NCI-H226 (cell line): Measurements from ENCODE around the gene TPO.
"Not testable (repeated sequence)": the region's sequence is repeated elsewhere in the genome, so short reads cannot be mapped to it uniquely, and the experiment has no call there.

ENCODE experiments used
- DNase-seq: peaks from one replicate; pipeline ENCODE4 v3.0.0-alpha.2; 2015

The TPO gene

DNA sequence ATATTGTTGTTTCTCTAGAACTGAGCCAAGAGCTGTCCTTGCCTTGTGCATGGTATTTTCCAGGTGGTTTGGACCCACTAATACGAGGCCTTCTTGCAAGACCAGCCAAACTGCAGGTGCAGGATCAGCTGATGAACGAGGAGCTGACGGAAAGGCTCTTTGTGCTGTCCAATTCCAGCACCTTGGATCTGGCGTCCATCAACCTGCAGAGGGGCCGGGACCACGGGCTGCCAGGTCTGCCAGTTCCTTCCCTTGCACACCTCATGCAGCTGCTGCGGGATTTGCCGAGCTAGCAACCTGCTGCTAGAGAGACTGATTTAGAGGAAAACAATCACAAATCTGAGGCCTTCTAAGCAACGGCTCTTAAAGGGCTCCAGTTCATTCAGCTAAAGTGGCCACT is 74.5 kb downstream of the TPO start:
- DNase-seq: no peak

GRCh38 chr2:1488181-1488671 is 75.0 kb downstream of the TPO start:
- DNase-seq: no peak

DNA sequence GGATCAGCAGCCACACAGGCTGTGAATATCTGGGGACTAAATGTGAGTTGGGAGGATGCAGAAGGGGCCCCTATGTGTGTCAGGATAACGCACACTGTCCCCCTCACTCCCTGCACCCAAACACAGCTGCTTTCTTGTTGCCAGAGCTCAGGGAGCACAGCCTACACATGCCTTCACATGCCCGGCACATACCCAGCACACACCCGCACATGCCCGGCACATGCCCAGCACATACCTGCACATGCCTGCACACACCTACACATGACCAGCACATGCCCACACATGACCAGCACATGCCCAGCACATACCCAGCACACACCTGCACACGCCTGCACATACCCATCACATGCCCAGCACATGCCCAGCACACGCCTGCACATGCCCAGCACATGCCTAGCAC is 75.6 kb downstream of the TPO start:
- DNase-seq: no peak

DNA sequence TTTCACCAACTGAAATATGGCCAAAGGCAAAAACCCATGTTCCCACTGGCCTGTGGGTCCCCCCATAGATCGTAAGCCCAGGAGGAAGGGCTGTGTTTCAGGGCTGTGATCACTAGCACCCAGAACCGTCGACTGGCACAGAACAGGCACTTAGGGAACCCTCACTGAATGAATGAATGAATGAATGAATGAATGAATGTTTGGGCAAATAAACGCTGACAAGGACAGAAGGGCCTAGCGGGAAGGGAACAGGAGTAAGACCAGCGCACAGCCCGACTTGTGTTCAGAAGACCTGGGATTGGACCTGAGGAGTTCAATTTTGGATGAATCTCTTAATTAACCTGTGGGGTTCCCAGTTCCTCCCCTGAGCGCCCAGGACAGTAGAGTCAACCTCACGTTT is 76.2 kb downstream of the TPO start:
- DNase-seq: no peak

- DNase-seq: not testable (repeated sequence)
Measured at GRCh38 chr2:1490381-1490780, 77.1 kb downstream of the TPO start.

GRCh38 chr2:1491751-1492150 is 78.5 kb downstream of the TPO start:
- no peak for DNase-seq

DNA sequence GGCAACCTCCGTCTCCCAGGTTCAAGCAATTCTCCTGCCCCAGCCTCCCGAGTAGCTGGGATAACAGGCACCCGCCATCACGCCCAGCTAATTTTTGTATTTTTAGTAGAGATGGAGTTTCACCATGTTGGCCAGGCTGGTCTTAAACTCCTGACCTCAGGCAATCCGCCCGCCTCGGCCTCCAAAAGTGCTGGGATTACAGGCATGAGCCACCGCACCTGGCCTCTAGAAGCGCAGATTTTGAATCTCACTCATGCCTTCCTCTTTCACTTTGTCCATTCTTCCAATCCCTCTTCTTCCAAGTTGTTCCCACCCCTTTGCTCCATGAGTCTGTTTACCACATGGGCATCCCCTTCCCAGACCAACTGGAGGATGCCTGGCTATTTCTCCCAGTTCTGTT is 79.0 kb downstream of the TPO start:
- not testable (repeated sequence) for DNase-seq

DNA sequence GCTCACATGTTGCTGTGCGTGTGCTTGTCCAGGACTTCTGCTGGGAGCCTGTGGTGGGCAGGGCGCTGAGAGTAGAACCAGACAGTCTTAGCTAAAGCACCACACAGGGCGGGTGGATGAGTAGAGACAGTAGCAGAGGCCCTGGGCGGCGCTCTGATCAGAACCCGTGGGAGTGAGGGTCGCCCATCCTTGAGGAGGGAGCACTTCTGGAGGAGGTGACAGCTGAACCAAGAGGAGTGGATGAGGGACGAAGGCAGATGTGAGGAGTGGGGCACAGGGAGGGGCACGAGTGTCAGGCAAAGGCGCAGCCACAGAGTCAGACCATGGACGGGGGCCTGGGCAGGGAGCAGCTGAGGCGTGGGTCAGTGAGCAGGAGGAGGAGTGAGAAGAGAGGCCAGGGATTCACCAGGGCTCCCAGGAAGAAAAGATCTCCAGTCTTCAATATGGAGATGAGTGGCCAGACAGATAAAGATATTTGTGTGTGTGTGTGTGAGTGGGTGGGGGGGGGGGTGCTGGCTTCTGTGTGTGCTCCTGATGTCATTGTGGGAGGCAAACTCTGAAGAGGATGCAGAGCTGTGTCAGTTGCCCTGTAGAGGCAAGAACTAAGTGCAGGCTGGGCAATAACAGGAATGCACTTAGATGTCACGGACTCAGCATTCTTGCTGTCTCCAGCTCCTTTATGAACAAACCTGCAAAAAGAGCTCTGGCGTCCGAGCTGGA is 79.6 kb downstream of the TPO start:
- DNase-seq: no peak

GRCh38 chr2:1493431-1494126 is 80.3 kb downstream of the TPO start:
- no peak for DNase-seq

DNA sequence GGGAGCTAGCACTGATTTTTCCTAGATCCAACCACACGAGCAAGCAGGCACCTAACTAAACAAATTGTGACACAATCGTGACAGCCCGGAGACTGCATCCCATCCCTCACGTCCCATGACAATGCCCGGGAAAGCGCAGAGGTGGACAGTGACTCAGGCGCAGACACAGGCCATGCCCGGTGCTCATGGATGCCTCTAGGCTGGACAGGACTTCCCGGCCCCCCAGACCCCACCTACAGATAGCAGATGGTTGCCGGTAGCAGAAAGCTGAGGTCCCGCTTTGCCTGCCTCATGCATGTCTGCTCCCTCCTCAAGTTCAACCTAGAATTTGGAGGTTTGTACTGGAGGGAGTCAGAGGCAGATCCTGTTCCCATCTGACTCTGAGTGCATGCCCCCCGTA is 81.0 kb downstream of the TPO start:
- DNase-seq: no peak

- DNase-seq: no peak
Measured at GRCh38 chr2:1494906-1495305, 81.6 kb downstream of the TPO start.

DNA sequence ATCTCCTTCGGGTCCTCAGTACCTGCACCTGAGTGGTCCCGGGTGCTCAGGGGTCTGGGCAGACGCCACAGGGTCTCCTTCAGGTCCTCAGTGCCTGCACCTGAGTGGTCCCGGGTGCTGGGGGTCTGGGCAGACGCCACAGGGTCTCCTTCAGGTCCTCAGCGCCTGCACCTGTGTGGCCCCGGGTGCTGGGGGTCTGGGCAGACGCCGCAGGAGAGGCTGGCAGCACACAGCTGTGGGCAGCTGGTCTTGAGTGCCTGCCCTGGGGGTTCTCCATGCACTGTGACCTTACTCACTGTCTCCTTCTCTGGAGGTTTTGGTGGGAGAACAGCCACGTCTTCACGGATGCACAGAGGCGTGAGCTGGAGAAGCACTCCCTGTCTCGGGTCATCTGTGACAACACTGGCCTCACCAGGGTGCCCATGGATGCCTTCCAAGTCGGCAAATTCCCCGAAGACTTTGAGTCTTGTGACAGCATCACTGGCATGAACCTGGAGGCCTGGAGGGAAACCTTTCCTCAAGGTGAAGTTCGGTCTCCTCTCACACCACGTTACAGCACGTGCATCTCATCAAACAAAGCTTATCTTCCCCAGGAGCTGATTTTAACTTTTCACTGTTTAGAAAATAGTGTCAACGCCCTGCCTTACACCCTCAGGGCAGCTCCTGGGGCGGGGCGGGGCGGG is 82.6 kb downstream of the TPO start:
- no peak for DNase-seq

GRCh38 chr2:1496359-1496821 is 83.1 kb downstream of the TPO start:
- DNase-seq: no peak

DNA sequence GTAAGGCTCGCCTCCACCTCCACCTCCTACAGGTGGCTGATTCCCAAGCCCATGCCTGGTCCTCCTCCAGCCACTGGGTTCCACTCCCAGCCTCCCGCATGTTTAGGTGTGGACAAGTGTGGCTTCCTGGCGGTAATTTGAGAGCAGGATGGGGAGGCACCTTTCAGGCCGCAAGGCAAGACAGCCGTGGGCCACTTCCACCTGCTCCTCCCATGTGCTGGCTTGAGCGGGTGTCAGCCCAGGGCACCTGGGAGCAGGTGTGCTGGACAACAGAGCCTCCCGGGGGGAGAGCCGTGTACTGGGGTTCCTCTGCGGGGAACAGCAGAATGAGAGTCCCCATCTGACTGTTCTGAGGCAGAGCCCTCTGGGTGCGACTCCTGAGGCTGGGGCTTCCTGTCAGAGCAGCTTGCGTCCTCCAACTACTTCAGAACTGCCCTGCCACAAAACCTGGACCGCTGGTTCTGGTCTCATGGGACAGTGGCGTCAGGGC is 83.9 kb downstream of the TPO start:
- no peak for DNase-seq

GRCh38 chr2:1498176-1498575 is 84.9 kb downstream of the TPO start:
- DNase-seq: no peak

DNA sequence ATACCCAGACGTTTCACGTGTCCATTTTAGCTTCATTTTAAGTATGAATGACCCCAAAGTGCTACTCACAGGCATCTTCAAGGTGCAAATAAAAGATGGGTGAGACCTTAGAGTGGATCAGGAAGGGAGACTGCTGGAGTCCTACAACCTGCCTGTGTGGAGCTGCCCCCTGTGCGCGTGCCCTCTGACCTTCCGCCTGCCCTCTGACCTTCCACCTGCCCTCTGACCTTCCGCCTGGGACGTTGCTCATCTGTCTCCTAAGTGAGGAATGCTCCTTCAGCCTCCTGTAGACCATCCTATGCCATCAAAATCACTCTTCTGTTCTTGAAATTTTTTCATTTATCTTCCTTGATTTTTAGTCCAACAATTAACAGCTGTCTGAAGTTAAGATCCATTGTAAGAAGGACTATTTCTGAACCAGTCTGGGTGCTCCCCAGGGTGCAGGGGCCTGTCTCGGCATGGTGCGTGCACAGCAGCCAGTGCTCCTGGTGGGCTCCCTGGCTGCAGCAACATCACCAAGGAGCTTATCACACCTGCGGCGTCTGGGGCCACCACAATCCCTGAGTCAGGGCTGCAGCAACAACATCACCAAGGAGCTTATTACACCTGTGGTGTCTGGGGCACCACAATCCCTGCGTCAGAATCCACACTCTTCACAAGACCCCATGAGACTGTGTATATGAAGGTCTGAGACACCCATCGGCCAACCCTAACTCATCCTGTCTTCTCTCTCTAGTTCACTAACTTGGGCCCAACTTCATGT is 86.0 kb downstream of the TPO start:
- DNase-seq: no peak

DNA sequence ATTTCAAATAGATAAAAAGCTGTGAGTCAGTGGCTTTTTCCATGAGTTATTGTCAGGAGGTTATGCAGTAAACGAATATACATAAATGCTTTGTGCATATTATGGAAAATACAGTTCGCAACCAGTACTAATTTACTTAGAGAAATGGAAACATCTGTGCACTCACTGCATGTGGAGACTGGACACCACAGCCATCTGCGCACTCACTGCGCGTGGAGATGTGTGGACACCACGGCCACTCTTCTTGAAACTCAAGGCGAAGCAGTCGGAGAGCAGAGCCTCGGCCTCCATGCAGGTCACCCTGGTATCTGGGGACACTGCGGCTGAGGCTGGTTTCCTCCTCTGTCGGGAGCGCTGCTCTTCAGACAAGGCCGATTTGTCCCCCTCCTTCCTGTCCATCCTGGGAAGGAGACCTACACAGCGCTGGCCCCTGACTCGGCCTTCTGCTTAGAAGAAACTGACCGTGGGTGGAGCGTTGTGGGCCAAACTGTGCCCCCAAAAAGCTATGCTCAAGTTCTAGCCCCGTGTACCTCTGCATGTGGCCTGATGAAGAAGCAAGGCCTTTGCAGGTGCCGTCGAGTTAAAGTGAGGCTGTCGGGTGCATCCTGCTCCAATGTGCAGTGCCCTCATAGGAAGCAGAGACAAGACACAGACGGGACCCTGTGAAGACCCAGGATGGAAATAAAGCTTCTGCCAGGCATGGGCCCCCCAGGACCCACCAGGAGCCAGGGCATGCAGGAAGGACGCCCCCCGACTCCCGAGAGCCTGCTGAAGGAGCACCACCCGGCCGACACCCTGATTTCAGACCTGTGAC is 88.0 kb downstream of the TPO start:
- DNase-seq: no peak

GRCh38 chr2:1501991-1502390 is 88.7 kb downstream of the TPO start:
- no peak for DNase-seq

DNA sequence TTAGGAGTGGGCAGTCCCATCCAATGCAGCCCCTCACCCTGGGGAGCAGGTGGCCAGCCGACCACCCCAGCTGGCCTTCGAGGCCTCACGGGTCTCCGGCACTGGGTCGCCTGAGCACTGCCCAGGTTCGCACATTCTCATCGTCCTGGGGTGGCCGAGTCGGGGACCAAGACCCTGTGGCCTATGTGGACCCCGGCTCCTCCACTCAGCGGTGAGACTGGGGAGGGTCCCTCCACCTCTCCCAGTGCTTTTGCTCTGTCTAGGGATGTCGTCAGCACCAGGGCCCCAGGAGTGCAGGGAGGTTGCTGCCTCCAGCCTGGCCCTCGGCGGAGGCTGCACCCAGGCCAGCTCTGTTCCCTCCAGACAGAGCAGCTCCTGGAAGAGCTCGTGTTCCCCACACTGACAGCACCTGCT is 89.6 kb downstream of the TPO start:
- DNase-seq: no peak

DNA sequence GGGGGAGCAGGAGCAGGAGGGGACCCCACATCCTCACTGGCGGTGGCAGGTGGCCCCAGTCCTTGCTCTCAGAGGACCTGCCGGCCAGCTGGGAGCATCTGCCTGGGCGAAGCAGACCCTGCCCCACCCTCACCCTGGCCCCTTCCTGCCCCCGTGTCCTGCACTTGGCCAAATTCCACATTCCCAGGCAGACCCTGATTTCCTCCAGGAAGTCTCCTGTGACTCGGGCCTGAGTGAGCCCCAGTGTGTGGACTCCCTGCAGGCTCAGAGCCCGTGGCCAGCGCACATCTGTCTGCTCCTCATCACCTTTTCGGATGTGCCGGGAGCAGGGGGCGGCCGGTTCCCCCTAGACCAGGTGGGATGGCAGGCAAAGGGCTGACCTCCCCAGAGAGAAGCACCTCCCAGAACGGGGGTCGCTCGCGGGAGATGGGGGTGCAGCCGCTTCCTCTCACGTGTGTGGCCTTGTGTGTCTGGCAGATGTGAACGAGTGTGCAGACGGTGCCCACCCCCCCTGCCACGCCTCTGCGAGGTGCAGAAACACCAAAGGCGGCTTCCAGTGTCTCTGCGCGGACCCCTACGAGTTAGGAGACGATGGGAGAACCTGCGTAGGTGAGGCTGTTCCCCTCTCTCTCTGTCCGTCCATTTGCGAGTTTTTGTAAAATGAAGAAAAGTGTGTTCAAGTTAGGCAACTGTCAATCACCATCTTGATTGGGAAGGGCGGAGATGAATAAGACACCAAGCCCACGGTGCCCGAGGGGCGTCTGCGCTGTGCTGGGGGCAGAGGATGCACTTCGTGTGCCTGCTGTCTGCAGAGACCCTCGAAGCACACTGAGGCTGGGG is 90.4 kb downstream of the TPO start:
- DNase-seq: no peak

DNA sequence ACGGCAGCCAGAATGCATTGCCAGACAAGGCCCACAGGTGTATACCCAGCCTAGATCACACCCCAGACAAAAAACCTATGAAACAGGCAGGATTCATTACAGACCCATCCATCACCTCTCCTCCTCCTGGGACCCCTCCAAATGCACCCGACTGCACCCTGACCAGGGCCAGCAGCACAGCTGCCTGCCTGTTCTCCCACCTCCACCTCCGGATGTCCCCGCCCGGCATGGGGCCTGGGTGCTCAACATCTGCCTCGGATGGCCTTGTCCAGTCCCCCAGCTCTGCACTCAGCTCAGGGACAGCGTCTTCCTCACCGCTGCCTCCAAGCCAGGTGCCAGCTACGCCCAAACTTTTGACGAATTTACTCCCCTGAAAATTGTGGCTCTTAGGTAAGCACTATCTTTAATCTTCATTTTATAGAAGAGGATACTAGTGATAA is 91.1 kb downstream of the TPO start:
- DNase-seq: no peak
